NAMALWA (cell line): Measurements from ENCODE around the gene POP5.

Source experiments
- DNase-seq: peaks from one replicate; pipeline ENCODE4 v3.0.0-alpha.2; 2015; ENCODE audit warnings: low spot score

The POP5 gene

DNA sequence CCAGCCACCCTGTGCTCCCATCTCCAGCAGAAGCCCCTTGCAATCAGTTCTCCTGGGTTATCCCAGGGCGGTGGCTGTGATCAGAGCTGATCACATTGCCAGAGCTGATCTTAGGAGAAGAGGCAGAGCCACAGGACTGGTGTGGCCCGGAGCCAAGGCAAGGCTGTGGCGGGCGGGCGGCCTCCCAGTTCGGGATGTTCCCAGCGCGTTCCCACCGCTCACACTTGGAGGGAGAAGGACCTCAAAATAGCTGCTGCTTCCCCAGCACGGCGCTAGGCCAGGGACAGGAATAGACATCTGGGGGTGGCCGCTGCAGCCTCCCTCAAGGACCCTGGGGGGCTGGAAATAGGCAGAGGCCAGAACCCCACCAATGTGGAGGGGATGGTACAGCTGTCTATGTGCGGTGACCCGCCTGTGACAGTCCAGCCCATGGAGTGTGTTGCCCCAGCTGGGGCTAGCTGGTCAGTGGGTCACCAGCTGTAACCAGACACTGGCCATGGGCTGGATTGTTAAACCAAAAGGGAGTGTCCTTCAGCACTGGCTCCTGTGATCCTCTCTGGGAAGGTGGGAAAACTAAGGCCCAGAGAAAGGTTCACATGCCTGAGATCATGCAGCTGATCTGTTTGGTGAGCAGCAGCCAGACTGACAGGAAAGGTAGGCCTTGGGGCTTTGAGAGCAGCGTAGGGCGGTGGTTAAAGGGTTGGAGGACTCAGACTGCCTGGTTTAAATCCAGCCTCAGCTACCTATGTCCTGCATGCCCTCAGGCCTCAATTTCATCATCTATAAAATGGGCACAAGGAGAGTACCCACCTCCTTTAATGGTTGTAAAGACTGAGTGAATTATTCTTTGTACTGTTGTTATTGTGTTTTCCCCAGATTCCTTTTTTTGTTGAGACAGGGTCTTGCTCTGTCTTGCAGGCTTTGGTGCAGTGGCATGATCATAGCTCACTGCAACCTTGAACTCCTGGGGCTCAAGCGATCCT, 8.0 kb upstream of the POP5 start:
- DNase-seq = no peak

DNA sequence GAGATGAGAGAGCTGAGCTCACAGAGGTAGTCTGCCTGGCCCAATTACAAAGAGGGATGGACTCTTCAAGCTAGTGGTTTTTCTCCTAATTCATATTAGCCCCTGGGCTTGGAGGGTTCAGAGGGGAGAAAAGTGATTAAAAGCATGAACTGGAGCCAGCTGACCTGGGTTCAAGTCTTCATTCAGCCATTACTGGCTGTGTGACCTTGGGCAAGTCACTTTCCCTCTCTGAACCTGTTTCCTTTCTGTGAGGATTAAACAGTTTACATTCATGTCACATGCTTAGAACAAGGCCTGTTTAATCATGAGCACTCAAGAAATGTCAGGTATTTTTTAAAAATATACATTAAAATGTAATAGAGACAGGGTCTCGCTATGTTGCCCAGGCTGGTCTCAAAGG, 7.2 kb upstream of the POP5 start:
- DNase-seq = no peak

DNA sequence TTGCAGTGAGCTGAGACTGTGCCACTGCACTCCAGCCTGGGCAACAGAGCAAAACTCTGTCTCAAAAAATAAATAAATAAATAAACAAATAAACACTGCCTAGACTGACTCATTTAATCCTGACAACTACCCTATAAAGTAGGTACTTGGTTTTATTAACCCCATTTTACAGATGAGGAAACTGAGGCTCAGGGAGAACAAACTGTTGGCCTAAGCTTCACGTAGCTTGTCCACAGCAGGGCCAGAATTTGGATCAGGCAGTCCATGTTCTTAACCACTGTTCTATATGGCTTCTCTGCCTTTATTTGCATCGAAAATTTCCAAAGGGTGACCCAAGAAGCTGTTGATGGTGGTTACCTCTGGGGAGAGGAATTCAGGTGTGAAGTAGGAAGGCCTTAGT, 5.7 kb upstream of the POP5 start:
- no peak for DNase-seq

DNA sequence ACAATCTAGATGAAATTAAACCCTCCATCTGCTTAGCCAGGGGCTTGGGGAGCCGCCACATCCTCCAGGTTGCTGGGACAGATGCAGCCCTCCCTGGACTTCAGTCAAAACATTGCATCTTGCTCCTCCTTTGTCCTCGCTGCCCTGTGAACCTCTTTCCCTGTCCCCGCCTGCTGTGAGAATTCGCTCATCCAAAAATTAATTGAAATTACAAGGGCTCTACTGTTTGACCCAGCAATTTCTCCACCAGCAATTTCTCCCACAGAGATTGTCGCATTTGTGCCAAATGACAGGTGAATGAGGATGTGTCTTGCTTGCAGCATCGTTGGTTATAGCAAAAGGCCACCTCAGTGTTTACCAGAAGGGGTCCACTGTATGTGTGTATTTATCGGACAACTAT, 5.0 kb upstream of the POP5 start:
- DNase-seq = no peak

DNA sequence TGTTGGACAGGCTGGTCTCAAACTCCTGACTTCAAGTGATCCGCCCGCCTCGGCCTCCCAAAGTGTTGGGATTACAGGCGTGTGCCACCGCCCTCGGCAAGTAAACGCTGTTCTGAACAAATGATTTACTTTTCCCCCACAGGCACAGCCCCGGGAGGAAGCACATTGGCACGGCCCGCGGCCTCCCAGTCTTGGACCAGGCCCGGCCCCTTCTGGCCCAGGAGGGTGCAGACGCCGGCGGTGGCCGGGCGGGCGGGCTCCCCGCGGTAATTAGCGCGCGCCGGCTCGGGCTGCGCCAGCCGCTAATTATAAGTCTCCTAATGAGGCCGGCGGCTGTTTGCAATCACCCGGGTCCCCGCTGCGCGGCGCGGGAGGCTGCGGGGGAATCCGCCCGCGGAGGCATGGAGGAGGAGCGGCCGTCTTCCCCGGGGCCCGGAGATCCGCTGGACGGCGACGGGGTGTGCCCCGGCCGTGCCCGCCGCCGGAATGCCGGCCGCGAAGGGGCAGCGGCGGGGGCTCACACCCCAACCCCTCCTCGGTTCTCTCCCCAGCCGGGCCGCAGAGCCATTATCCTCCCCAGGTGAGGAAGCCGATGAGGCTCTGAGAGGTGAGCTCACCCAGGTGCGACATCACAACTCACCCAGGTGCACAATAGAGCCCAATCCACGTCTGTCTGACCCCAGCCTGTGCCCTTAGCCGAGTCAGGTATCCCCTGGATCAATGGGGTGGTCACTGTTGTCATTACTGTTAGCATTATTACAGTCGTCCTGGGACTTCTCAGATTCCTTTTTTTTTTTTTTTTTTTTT, 3.3 kb upstream of the POP5 start:
- DNase-seq = no peak

DNA sequence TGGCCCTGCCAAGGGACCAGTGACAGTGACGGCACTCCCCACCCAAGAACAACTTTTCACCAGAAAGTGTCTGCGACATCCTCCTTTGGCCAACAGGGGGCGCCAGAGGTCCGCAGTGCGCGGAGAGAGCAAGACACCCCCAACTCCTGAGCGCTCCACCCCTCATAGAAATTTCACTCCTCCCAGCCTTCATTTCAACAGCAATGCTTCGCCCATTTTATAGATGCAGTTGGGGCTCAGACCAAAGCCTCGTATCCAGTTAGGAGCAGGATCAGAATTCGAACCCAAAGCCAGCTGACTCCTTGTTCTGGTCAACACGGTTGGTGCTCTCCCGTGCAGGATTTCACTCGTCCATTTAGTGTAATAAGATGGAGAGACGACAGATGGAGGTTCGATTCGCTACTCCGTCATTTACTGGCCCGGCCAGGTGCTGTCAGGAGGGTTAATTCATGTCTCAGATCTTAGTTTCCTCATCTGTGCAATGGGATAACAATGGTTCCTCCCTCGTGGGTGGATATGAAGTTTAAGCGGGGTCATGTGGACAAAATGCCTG, 2.4 kb upstream of the POP5 start:
- peak; percentile 89 for DNase-seq

DNA sequence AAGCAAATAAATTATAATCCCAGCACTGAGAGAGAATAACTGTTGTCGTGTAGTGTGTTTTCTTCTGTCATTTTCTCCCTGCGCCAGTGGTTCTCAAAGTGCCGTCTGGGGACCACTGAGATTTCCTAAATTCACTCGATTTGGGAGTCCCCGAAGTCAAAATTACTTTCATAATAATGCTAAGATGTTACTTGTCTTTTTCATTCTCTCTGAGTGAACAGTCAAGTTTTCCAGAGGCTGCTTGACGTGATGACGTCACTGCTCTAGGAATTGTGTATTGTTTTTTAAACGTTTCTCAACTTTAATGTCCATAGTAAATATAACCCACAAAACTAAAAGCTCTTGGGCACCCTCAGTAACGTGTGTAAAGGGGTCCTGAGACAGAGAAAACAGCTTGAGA, 796 bp upstream of the POP5 start:
- no peak for DNase-seq

DNA sequence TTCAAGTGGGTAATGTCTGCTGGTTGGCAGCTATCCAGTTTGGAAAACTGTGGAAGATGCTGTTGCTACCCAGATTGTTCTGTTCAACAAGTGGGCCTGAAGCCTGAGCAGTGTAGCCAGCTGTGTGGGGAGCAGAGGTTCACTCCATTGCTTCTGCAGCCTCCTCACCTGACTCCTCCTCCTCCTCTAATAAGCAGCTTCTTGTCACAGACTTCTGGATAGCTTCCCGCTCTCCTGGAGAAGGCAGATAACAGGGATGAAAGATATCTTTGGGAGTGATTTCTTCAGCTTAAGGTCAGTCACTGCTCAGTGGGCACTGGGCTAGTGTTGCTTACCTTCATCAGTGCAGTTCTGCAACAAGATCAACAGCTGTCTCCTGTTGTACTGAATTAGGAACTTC, 2.0 kb downstream of the POP5 start:
- no peak for DNase-seq

DNA sequence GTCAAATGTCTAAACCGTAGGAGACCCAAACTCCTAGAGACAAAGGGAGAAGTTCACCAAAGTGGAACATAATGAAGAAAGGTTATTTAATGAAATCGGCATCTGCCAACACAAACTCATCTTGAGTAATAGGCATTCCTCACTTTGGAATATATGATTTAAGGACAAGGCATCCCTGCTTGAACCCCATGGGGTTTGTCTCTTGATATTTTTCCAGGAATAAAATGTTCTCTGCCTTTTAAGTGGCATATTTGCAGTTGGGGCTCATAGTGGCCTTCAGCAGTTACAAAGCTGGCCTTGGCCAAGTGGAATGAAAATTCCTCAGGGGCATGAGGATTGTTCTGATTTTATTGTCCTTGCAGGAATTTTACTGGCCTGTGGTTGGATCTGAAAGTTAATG, 7.1 kb downstream of the POP5 start:
- DNase-seq = no peak

DNA sequence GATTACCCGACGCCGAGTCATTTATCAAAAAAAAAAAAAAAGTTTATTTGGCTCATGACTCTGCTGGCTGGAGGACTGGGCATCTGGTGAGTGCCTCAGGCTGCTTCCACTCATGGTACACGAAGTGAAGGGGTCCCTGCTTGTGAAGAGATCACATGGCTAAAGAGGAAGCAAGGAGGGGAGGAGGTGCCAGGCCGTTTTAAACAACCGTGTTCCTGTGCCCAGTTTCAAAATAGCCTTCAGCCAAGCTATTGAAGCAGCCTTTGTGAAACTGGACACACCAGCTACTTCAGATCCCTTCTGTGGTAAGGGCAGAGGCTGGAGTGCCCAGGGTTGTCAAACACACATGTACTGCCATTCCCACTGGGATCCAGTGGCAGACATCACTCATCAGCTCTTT, 7.6 kb downstream of the POP5 start:
- no peak for DNase-seq

DNA sequence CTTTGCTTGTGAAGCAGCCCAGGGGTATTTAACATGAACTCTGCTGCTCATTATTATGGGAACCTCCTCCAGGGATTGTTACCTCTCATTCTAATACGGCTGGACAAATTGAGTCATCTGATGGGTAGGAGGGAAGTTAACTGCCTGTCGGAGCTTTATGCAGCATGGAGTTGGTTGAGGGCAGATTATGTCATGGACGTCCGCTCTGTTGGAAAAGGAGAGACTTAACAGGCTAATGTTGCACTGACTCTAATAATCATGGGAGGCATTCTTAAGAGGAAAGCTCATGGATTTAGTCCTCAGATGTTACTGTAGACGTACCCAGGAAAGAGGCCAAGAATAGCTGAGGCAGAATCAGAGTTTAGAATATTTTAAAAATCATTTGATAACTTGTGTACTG, 9.9 kb downstream of the POP5 start:
- no peak for DNase-seq

DNA sequence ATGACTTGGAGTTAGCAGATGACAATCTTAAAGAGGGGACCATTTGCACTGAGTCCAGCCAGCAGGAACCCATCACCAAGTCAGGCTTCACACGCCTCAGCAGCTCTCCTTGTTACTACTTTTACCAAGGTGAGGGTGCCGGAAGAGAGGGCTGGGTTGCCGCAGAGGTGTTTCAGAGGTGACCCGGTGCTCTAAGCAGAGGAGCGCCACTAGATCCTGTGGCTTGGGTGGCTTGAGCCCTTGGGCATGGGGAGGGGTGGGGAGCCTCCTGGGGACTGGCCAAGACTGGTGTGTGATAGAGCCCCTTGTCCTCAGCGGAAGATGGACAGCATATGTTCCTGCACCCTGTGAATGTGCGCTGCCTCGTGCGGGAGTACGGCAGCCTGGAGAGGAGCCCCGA, 17.7 kb downstream of the POP5 start:
- no peak for DNase-seq

DNA sequence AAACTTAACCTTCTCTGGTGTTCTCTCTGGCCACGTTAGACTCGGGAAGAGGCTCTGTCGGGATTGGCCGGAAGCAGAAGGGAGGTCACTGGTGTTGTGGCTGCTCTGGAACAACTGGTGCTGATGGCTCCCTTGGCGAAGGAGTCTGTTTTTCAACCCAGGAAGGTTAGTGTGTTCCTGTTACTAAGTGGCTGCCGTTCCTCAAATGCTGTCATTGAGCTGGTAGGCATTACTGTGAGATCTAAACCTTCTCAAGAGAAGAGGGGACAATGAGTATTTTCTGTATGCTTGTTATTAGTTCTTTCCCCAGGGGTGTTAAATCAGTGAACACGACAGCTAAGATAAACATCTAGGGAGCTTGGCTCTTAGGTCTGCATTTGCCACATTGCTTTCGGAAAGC, 18.3 kb downstream of the POP5 start:
- no peak for DNase-seq

DNA sequence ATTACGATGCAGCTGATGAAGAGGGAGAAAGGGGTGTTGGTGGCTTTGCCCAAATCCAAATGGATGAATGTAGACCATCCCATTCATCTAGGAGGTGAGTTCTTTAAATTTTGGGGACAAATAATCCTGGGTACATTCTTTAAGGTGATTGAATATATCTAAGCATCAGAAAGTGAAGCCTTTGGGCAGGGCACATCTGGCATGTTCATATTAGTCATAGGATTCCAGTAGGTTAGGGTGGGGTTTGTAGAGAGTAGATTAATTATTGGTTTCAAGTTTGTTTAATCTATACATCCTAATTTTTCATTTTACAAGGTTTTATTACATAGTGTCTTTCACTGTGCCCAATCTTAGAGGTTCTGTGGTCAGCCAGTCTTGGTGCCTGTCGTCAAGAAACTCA, 23.6 kb downstream of the POP5 start:
- no peak for DNase-seq

DNA sequence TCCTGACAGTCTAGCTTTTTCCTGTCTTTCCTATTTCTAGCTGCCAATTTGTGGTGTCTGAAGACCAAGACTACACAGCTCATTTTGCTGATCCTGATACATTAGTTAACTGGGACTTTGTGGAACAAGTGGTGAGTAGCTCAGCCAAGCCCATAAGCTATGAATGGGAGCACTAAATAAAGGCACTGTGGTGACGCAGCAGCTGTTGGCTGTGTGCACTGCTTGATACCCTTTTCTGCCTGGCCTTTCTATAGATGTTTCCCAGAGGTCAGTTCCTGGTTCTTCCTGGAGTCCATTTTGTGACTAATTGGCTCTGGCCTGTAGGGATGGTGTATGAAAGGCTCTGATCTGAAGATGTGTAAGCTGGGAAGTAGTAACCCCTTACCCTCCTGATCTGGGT, 26.5 kb downstream of the POP5 start:
- no peak for DNase-seq

DNA sequence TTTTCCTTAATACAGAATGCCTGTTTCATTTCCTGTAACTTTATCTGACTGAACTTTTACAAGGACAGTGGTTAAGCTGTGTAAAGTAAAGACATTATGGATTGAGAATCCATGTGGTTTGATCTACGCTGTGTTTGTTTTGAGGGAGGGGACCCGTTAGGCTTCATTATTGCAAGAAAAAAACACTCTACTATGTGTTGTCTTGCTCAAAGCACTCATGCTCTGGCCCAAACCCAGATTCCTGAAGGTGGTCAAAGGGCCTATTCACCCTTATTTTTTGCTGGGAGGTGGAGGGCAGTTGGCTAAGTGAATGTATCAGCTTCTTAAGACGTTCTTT, 35.2 kb downstream of the POP5 start:
- no peak for DNase-seq

DNA sequence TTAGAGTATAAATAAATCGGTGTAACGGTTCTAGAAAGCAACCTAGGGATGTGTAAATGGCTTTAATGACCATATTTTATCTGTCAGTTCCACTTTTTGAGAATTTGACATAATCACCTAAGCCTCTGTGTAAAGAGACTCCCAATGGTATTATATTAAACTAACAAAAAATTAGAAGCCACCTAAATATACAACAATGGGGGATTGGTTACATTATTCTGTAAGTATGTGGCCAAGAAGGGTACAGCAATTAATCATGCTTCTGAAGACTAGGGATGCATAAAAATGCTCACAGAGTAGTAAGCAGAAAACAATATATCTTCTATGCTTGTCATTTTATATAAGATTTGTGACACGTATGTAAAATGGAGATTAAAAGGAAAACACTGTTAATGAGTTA, 36.5 kb downstream of the POP5 start:
- no peak for DNase-seq

DNA sequence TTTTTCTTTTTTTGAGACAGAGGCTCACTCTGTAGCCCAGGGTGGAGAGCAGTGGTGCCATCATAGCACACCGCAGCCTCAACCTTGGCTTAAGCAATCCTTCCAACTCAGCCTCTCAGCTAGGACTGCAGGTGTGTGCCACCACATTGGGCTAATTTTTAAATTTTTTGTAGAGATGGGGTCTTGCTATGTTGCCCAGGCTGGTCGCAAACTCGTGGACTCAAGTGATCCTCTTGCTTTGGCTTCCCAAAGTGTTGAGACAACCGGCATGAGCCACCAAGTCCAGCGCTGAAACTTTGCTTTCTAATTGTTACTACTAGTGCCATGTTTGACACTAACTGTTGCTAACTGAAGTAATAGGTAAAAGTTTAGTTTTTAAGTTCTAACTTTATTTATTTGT, 39.0 kb downstream of the POP5 start:
- no peak for DNase-seq

DNA sequence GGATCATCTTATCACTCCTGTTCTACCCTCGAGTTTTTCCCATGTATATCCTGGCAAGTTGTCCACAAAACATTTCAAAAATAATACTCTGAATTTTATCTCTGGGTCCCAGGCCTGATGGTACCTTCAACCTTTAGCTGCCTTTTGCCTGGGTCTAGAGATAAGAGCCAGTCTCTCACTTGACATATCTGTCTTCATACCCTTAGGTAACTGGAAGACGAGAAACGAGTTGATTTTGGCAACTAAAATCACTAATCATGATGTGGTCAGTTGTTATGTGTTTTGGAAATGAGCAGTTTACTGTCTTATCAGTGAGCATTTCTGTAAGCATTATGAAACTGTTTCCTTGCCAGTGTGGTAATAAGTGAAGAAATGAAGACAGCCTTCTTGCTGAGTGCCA, 40.8 kb downstream of the POP5 start:
- no peak for DNase-seq

DNA sequence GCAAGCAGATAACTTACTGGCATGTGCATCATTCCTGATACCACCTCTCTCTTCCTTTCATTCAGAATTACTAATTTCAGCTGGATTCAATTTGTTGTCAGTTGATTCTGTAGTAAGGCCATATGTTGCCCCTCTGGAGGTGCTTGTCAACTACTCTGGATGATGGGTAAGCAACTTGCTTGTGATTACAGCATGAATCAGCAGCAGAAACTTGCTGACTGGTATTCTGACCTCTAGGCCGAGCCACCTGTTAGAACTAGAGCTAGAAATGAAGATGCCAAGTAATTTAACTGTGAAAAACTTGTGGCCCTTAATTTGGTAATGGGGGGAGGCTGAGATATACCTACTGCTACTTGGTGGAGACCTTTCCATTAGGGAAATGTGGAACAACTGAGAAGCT, 41.9 kb downstream of the POP5 start:
- no peak for DNase-seq

DNA sequence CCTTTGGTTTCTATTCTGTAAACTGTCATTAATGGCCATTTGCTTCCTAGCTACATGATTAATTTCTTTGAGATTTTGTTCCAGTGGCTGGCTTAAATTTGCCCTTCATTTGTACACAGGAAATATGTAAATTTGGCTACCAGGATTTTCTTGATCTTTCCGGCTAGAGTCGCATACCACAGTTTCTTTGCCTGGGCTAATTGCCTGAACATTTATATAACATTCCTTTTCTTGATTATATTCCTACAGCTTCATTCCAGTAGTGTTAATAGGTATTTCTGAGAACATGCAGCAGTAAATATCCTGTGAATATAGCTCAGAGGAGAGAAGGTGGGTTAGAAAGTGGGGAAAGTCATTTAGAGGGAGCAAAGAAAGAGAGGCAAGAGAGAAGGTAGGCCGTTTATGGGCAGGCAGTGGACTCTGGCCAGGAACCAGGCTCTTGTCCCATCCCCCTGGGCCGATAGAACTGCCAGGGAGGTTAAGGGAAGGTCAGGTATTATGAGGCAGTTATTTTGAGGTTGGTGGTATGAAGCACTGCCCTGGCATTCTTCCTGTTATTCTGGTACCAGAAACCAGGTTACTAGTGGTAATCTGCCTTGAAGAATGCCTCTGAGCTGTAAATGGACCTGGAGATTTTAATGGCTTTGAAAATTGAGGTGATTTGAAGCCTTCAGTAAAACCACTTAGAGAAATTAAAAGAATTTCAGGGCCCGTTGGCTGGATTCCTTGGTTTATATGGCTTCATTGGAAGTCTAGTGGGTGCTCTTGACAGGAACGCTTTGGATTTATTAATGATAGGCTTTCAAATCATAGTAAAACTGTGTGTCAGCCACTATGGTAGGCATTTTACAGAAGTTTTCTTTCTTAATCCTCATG, 42.7 kb downstream of the POP5 start:
- DNase-seq = peak; percentile 36

DNA sequence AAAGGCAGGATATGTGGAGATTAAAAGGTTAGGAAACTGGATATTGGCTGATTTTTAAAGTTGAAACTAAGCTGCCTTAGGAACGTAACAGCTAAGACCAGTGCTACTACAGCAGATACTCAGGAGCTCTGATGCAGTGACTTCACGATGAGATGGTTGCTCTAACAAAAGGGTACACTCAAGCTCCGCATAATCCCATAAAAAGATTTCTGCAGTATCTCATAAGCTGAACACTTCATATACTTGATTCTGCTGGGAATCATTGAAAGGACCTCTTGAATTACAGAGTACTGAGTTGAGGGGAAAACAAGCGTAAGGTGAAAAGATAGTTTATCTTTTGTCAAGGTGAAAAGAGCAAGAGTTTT, 43.4 kb downstream of the POP5 start:
- DNase-seq = peak; percentile 43
